SU-DHL-6 (cell line): ENCODE results near the gene CLEC4F.

Source experiments
- H2AFZ ChIP-seq: fragments of 200-600 bp; sonication (generic); 2 replicates; pipeline ENCODE4 v1.6.1; 2014; ENCODE audit warnings: low read depth, mild to moderate bottlenecking, moderate library complexity, mixed read lengths, antibody characterized with exemption, low read length; ENCODE audit not compliant: severe bottlenecking
- H3F3A ChIP-seq: fragments of 200-600 bp; shearing (Covaris generic); 2 replicates; pipeline ENCODE4 v1.6.0; 2016; ENCODE audit warnings: antibody characterized with exemption, mild to moderate bottlenecking; ENCODE audit not compliant: insufficient read depth
- H3K27ac ChIP-seq: fragments of 200-600 bp; sonication (generic); 2 replicates; pipeline ENCODE4 v1.5.1; 2016; ENCODE audit warnings: low read depth, mild to moderate bottlenecking, low read length, moderate library complexity, mixed read lengths
- H3K27me3 ChIP-seq: fragments of 200-600 bp; sonication (generic), shearing (Covaris generic); 2 replicates; pipeline ENCODE4 v1.6.0; 2014; ENCODE audit warnings: mild to moderate bottlenecking, low read length
- H3K36me3 ChIP-seq: fragments of 200-600 bp; sonication (generic); 2 replicates; pipeline ENCODE4 v1.6.1; 2014; ENCODE audit warnings: mild to moderate bottlenecking, low read length, mixed read lengths
- H3K4me2 ChIP-seq: fragments of 300-600, 200-600 bp; shearing (Covaris generic), sonication (generic); 2 replicates; pipeline ENCODE4 v1.6.0; 2014; ENCODE audit warnings: low read length, low read depth, mild to moderate bottlenecking; ENCODE audit not compliant: poor library complexity, severe bottlenecking
- H3K4me3 ChIP-seq: fragments of 200-600 bp; sonication (generic); 2 replicates; pipeline ENCODE4 v1.5.1; 2014; ENCODE audit warnings: antibody characterized with exemption, low read length, mild to moderate bottlenecking, mixed read lengths; ENCODE audit not compliant: insufficient read depth, poor library complexity, severe bottlenecking
- H3K79me2 ChIP-seq: fragments of 200-600 bp; sonication (generic); 2 replicates; pipeline ENCODE4 v1.6.1; 2014; ENCODE audit warnings: mild to moderate bottlenecking, low read length, moderate library complexity; ENCODE audit not compliant: insufficient read depth
- H3K9ac ChIP-seq: fragments of 200-600 bp; sonication (generic); 2 replicates; pipeline ENCODE4 v1.7.0; 2014; ENCODE audit warnings: mild to moderate bottlenecking, low read length
- H3K9me2 ChIP-seq: fragments of 200-600 bp; sonication (generic); replicated peaks from 2 replicates; pipeline ENCODE4 v1.6.1; 2014; ENCODE audit warnings: low read length; ENCODE audit not compliant: insufficient read depth
- H3K9me3 ChIP-seq: fragments of 200-600 bp; sonication (generic); 2 replicates; pipeline ENCODE4 v1.6.1; 2014; ENCODE audit warnings: low read length, mixed read lengths; ENCODE audit not compliant: insufficient read depth
- H4K20me1 ChIP-seq: fragments of 200-600 bp; sonication (generic); 2 replicates; pipeline ENCODE4 v1.6.1; 2014; ENCODE audit warnings: low read depth, mild to moderate bottlenecking, antibody characterized with exemption, low read length, moderate library complexity, mixed read lengths
- CTCF ChIP-seq: fragments of 200-600 bp; sonication (generic); IDR thresholded peaks from one replicate; pipeline ENCODE4 v1.5.1; 2017; ENCODE audit warnings: antibody characterized with exemption, mild to moderate bottlenecking, low read length, moderate library complexity; ENCODE audit not compliant: insufficient read depth, poor library complexity, severe bottlenecking
- EZH2phosphoT487 ChIP-seq: fragments of 200-600 bp; sonication (generic), shearing (Covaris generic); conservative IDR thresholded peaks from 2 replicates; pipeline ENCODE4 v1.6.1; 2018; ENCODE audit warnings: mild to moderate bottlenecking, antibody characterized with exemption, low read length, moderate library complexity, mixed read lengths

The CLEC4F gene

GRCh38 chr2:70807828-70808118 lies 12.6 kb downstream of the CLEC4F start:
- no peak for TF ChIP-seq EZH2phosphoT487
- TF ChIP-seq CTCF, result no peak
- Histone ChIP-seq H3K79me2 (no peaks in the 10 kb centered on the region), H2AFZ (no peak overlapping the region), H3K27me3 (no peaks in the 10 kb centered on the region), H3K9me3 (no peaks in the 10 kb centered on the region), H3K4me3 (no peak overlapping the region), H3K27ac (no peak overlapping the region), H3F3A (no peaks in the 10 kb centered on the region), H4K20me1 (no peaks in the 10 kb centered on the region), H3K36me3 (no peaks in the 10 kb centered on the region), H3K4me2 (no peak overlapping the region), H3K9ac (no peak overlapping the region), H3K9me2 (no peaks in the 10 kb centered on the region)

- no peak overlapping the region for H2AFZ ChIP-seq
- H3K9me3 ChIP-seq, result no peaks in the 10 kb centered on the region
- H3K79me2 ChIP-seq, result no peaks in the 10 kb centered on the region
- no peaks in the 10 kb centered on the region for H3K36me3 ChIP-seq
- TF ChIP-seq EZH2phosphoT487, result no peak
- TF ChIP-seq CTCF, result no peak
- H3K9ac ChIP-seq, result no peak overlapping the region
- H3K27ac ChIP-seq, result no peak overlapping the region
- no peak overlapping the region for H3K4me3 ChIP-seq
- no peak overlapping the region for H3K4me2 ChIP-seq
- no peaks in the 10 kb centered on the region for H3K27me3 ChIP-seq
- H3K9me2 ChIP-seq, result no peaks in the 10 kb centered on the region
- no peaks in the 10 kb centered on the region for H4K20me1 ChIP-seq
- H3F3A ChIP-seq, result no peaks in the 10 kb centered on the region
Observed at GRCh38 chr2:70807102-70807827, 13.1 kb downstream of the CLEC4F start.

- Histone ChIP-seq H3K27ac (no peak overlapping the region), H3K27me3 (no peaks in the 10 kb centered on the region), H3K9me3 (no peaks in the 10 kb centered on the region), H3K4me2 (no peak overlapping the region), H3K9me2 (no peaks in the 10 kb centered on the region), H4K20me1 (no peaks in the 10 kb centered on the region), H3K4me3 (no peak overlapping the region), H3F3A (no peaks in the 10 kb centered on the region), H3K79me2 (no peaks in the 10 kb centered on the region), H3K9ac (no peak overlapping the region), H2AFZ (no peak overlapping the region), H3K36me3 (no peaks in the 10 kb centered on the region)
- TF ChIP-seq EZH2phosphoT487 (no peak), CTCF (no peak)
Observed at GRCh38 chr2:70806620-70807019, 13.8 kb downstream of the CLEC4F start.
